RPMI7951 (cell line): Measurements from ENCODE around the gene ELOVL6. TPM values are rescaled to one million over a fixed set of nuclear protein-coding genes. Genes with fewer than 3 reads are reported as not detected.
"Not testable (repeated sequence)": the region's sequence is repeated elsewhere in the genome, so short reads cannot be mapped to it uniquely, and the experiment has no call there.

Experiments used
- DNase-seq: peaks from one replicate; pipeline ENCODE4 v3.0.0-alpha.2; 2012; ENCODE audit warnings: low read depth
- total RNA-seq: library from RNA; depleted of rRNA; stranded (reverse); fragments of >200 nt; shearing (Covaris generic); gene quantifications from 2 replicates; pipeline ENCODE4 v1.2.3, GENCODE V29; 2014

The ELOVL6 gene
- total RNA-seq, 1 experiment from 2014 or later: 8.7 TPM

- no peak for DNase-seq
Measured at GRCh38 chr4:110160618-110161017, 37.8 kb downstream of the ELOVL6 start.

- DNase-seq: no peak
Measured at GRCh38 chr4:110159541-110159940, 38.9 kb downstream of the ELOVL6 start.

- DNase-seq: no peak
Measured at GRCh38 chr4:110157580-110157979, 40.8 kb downstream of the ELOVL6 start.

- DNase-seq: not testable (repeated sequence)
Measured at GRCh38 chr4:110157166-110157565, 41.2 kb downstream of the ELOVL6 start.

- DNase-seq: no peak
Measured at GRCh38 chr4:110156442-110156841, 42.0 kb downstream of the ELOVL6 start.

GRCh38 chr4:110155654-110156053, 42.8 kb downstream of the ELOVL6 start:
- no peak for DNase-seq

- DNase-seq: no peak
Measured at GRCh38 chr4:110154582-110154981, 43.8 kb downstream of the ELOVL6 start.

GRCh38 chr4:110152386-110152785, 46.0 kb downstream of the ELOVL6 start:
- no peak for DNase-seq

GRCh38 chr4:110149089-110149488, 49.3 kb downstream of the ELOVL6 start:
- DNase-seq: no peak

- DNase-seq: no peak
Measured at GRCh38 chr4:110142461-110142860, 56.0 kb downstream of the ELOVL6 start.

GRCh38 chr4:110139815-110140214, 58.6 kb downstream of the ELOVL6 start:
- DNase-seq: no peak

GRCh38 chr4:110139111-110139510, 59.3 kb downstream of the ELOVL6 start:
- no peak for DNase-seq

- DNase-seq: no peak
Measured at GRCh38 chr4:110138551-110138950, 59.9 kb downstream of the ELOVL6 start.

- no peak for DNase-seq
Measured at GRCh38 chr4:110137829-110138228, 60.6 kb downstream of the ELOVL6 start.

GRCh38 chr4:110135523-110135922, 62.9 kb downstream of the ELOVL6 start:
- DNase-seq: no peak

GRCh38 chr4:110135076-110135475, 63.3 kb downstream of the ELOVL6 start:
- no peak for DNase-seq

GRCh38 chr4:110134269-110134869, 64.0 kb downstream of the ELOVL6 start:
- DNase-seq: no peak

GRCh38 chr4:110132816-110133719, 65.3 kb downstream of the ELOVL6 start:
- DNase-seq: no peak

GRCh38 chr4:110131916-110132315, 66.5 kb downstream of the ELOVL6 start:
- DNase-seq: no peak

GRCh38 chr4:110130576-110131358, 67.6 kb downstream of the ELOVL6 start:
- DNase-seq: no peak

GRCh38 chr4:110129544-110129943, 68.9 kb downstream of the ELOVL6 start:
- no peak for DNase-seq

GRCh38 chr4:110128472-110128919, 69.9 kb downstream of the ELOVL6 start:
- no peak for DNase-seq
